Heart right ventricle (tissue), 16 donors: ENCODE results near the gene PCDHGB6. TPM values are rescaled to one million over a fixed set of nuclear protein-coding genes. Genes with fewer than 3 reads are reported as not detected.
A peak's percentile ranks its signal among the peaks of the same experiment; 100 is the strongest.

Source experiments
- ATAC-seq, 8 donors: fragments of 200-7000 bp; cut with Tn5 transposase; one replicate each; pipeline ENCODE4 v1.9.1; 2020; ENCODE audit warnings: mild to moderate bottlenecking in 8 of 8, moderate library complexity in 8 of 8, moderate number of reproducible peaks in 1 of 8
- DNase-seq, 2 donors: peaks; one replicate each; pipeline ENCODE4 v3.0.0-alpha.2; 2020
- H3K27ac ChIP-seq, 10 donors: fragments of 200-600 bp; sonication (generic) in 2 of 10; one replicate each; pipeline versions ENCODE4 v1.5.0 to v1.8.0; 2020 to 2022; ENCODE audit warnings: mild to moderate bottlenecking in 3 of 10
- H3K27me3 ChIP-seq, 7 donors: fragments of 200-600 bp; one replicate each; pipeline ENCODE4 v1.8.0; 2021 to 2022; ENCODE audit warnings: mild to moderate bottlenecking in 2 of 7
- H3K36me3 ChIP-seq, 9 donors: fragments of 200-600 bp; sonication (generic) in 1 of 9; one replicate each; pipeline versions ENCODE4 v1.5.0 to v1.8.0; 2020 to 2022; ENCODE audit warnings: mild to moderate bottlenecking in 2 of 9
- H3K4me1 ChIP-seq, 9 donors: fragments of 200-600 bp; sonication (generic) in 1 of 9; one replicate each; pipeline versions ENCODE4 v1.5.0 to v1.8.0; 2020 to 2022; ENCODE audit warnings: mild to moderate bottlenecking in 4 of 9
- H3K4me3 ChIP-seq, 10 donors: fragments of 200-600 bp; sonication (generic) in 2 of 10; one replicate each; pipeline versions ENCODE4 v1.5.0 to v1.8.0; 2020 to 2022; ENCODE audit warnings: mild to moderate bottlenecking in 7 of 10, moderate library complexity in 2 of 10
- H3K9me3 ChIP-seq, 11 donors: fragments of 200-600 bp in 10 of 11; sonication (generic) in 2 of 11; one replicate each; pipeline versions ENCODE4 v1.5.0 to v1.8.0; 2013 to 2022; ENCODE audit warnings: mild to moderate bottlenecking in 2 of 11, control low read depth in 1 of 11, moderate library complexity in 1 of 11
- CTCF ChIP-seq, 9 donors: fragments of 200-600 bp; sonication (generic) in 2 of 9; IDR thresholded peaks; one replicate each; pipeline versions ENCODE4 v1.5.0 to v1.8.0; 2021 to 2022; ENCODE audit warnings: antibody characterized with exemption in 9 of 9, mild to moderate bottlenecking in 5 of 9, moderate library complexity in 1 of 9
- WGBS, 2 donors: extraction: QIAGEN DNeasy Blood & Tissue Kit; methylation state at CpG; one replicate each; pipeline ENCODE4 v1.1.7; 2013; ENCODE audit warnings: inconsistent platforms in 1 of 2; 5-methylcytosine and 5-hydroxymethylcytosine counted together
- intact Hi-C, 10 donors: fragments of 100-400 bp; cut with DNase I; formaldehyde crosslinking; loops; one replicate each; pipeline versions ENCODE4 v1.11.1 to v1.14.2; 2022
- polyA plus RNA-seq, 2 donors: library from polyadenylated mRNA; stranded (reverse); fragments of 200-250 nt; gene quantifications; one replicate each; pipeline ENCODE4 v1.2.3, GENCODE V29; 2013
- total RNA-seq, 10 donors: library from RNA; stranded (reverse); fragmentation: NEBNext Ultra II Directional in 3 of 10; extraction: Animal tissue kit (Norgen Biotek cat#: 25700) in 3 of 10; gene quantifications; one replicate each; pipeline versions ENCODE4 v1.2.1 to v1.2.4, GENCODE V29; 2021 to 2023
- donor health status: Arrhythmogenic right ventricular cardiomyopathy.
- donor health status: ischemic (EF 13 %, LVEDD 7.1; RV severe dilation, severe dysfunction).
- donor health status: healthy with polysubstance abuse.
- donor health status: DM: no; HTN: yes; CAD: no.
- donor health status: DM: no; HTN: no; CAD: no.
- donor health status: ischemic (EF 25% LVEDD 6.9; RV normal size, moderate dysfunction).
- donor health status: ischemic (EF 25% LVEDD 5.7; RV mildly dilated, moderate dysfunction).
- donor health status: healthy.
- donor health status: DM: yes; HTN: yes; CAD: no.
- donor health status: Ischemic cardiomyopathy.
- donor health status: ischemic (EF 35%, LVEDD 5.7; RV mildly dilated, moderate dysfunction).
- donor health status: nonischemic (EF 11% LVEDD 7.7; RV severe dilation, severe dysfunction).
- donor health status: DM: yes; HTN: yes; CAD: no.
- donor health status: PGD.
- donor health status: ischemic (EF 29% LVEDD 5.4; RV normal size, mild dysfunction).
- donor health status: nonischemic (EF 23%, LVEDD 6.1; RV moderate dilation, normal function).

PCDHGB6 gene
- total and polyA plus RNA-seq, 12 donors, result 1.1 to 10.2 (median 6.4) TPM

DNA sequence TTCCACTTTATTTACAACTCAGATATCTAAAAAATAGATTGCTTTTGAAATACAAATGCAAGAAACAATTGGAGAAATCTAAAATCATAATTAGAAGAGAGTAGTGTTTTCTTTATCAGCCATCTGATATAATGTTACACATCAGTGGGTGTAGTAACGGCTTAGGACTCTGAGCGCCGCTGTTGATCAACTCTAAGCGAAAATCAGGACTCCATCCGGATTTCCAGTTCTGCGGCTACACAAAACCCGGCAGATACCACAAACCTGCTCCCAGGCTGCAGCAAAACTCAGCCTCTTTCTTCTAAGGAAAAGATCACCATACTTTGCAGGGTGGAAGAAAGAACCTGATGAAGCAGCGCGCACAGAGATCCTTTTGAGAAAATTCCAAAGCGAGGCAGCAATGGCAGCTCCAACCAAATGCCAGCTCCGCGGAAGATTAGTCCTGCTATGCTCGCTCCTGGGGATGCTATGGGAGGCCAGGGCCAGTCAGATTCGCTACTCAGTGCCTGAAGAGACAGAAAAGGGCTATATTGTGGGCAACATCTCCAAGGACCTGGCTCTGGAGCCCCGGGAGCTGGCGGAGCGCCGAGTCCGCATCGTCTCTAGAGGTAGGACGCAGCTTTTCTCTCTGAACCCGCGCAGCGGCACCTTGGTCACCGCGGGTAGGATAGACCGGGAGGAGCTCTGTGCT is 5.1 kb upstream of the PCDHGB6 start, which contains the start of gene PCDHGA9:
PCDHGA9 (plus strand) TSS at position 226 of the 691 bp plus-strand sequence; CDS start at position 401, 175 bp downstream.
- ATAC-seq, result no peak
- peaks cover 0 to 45% (median 0%) of the 10 kb centered on the region in 9 donors for H3K36me3 ChIP-seq
- intact Hi-C loops, result loop anchor here in 1 of 10 donors (10.0 kb wide), 1 partner anchor 48 kb away; the partner anchor contains the start of genes PCDHGA4, PCDHGB1 and PCDHGB2
- 30 to 33% methylated on average over 27 of the region's 27 CpGs for WGBS, 2 donors
- peaks cover 0 to 85% (median 0%) of the 10 kb centered on the region in 7 donors for H3K27me3 ChIP-seq
- H3K27ac ChIP-seq, result no peak within 1 kb of the TSS
- peak within 1 kb of the TSS in 5 of 10 donors; percentile 10 to 32 (median 21) for H3K4me3 ChIP-seq
- H3K9me3 ChIP-seq, result peaks cover 0 to 96% (median 56%) of the 10 kb centered on the region in 11 donors
- peak in 6 of 9 donors; percentile 6 to 36 (median 22) for TF ChIP-seq CTCF (IDR thresholded peaks at IDR 0.05)
- no peak for DNase-seq
- H3K4me1 ChIP-seq, result peaks cover 0 to 5% (median 0%) of the 10 kb centered on the region in 9 donors

GRCh38 chr5:141403387-141403786 is 4.4 kb upstream of the PCDHGB6 start:
- peaks cover 0 to 100% (median 63%) of the 10 kb centered on the region in 11 donors for H3K9me3 ChIP-seq
- H3K4me1 ChIP-seq, result peaks cover 0 to 5% (median 0%) of the 10 kb centered on the region in 9 donors
- 37 to 38% methylated on average over 22 of the region's 22 CpGs for WGBS, 2 donors
- TF ChIP-seq CTCF (IDR thresholded peaks at IDR 0.05), result no peak
- peaks cover 0 to 89% (median 0%) of the 10 kb centered on the region in 7 donors for H3K27me3 ChIP-seq
- intact Hi-C loops, result loop anchor here in 1 of 10 donors (10.0 kb wide), 1 partner anchor 49 kb away; the partner anchor contains the start of genes PCDHGA4, PCDHGB1 and PCDHGB2
- ATAC-seq, result no peak
- H3K27ac ChIP-seq, result no peak overlapping the region
- DNase-seq, result no peak
- peaks cover 0 to 51% (median 0%) of the 10 kb centered on the region in 9 donors for H3K36me3 ChIP-seq
- peak overlapping the region in 3 of 10 donors; percentile 10 to 32 (median 21) for H3K4me3 ChIP-seq

DNA sequence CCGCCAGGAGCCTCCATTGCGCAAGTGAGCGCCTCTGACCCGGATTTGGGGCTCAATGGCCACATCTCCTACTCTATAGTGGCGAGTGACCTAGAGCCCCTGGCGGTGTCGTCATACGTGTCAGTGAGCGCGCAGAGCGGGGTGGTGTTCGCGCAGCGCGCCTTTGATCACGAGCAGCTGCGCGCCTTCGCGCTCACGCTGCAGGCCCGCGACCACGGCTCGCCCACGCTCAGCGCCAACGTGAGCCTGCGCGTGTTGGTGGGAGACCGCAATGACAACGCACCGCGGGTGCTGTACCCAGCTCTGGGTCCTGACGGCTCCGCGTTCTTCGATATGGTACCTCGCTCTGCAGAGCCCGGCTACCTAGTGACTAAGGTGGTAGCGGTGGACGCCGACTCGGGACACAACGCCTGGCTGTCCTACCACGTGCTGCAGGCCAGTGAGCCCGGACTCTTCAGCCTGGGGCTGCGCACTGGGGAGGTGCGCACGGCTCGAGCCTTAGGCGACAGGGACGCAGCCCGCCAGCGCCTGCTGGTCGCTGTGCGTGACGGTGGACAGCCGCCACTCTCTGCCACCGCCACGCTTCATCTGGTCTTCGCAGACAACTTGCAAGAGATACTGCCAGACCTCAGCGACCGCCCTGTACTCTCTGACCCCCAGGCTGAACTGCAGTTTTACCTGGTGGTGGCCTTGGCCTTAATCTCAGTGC is 1.9 kb downstream of the PCDHGB6 start:
- no peak for TF ChIP-seq CTCF (IDR thresholded peaks at IDR 0.05)
- DNase-seq (no peak), ATAC-seq (peak in 1 of 8 donors; percentile 29)
- intact Hi-C loops, result loop anchor here in 4 of 10 donors (5.0 to 10.0 kb wide), 6 partner anchors 55 to 195 kb away; partner anchors contain the start of genes PCDHB13 (in 1 of the 4), PCDHGA4 (in 1 of the 4), PCDHGB1 (in 1 of the 4) and PCDHGB2 (in 1 of the 4)
- Histone ChIP-seq H3K9me3 (peaks cover 0 to 100% (median 48%) of the 10 kb centered on the region in 11 donors), H3K36me3 (peaks cover 0 to 75% (median 0%) of the 10 kb centered on the region in 9 donors), H3K27me3 (peaks cover 0 to 95% (median 0%) of the 10 kb centered on the region in 7 donors), H3K27ac (no peak overlapping the region), H3K4me3 (no peak overlapping the region), H3K4me1 (peaks cover 0 to 15% (median 0%) of the 10 kb centered on the region in 9 donors)
- WGBS, 2 donors, result 30 to 34% methylated on average over 64 of the region's 64 CpGs

DNA sequence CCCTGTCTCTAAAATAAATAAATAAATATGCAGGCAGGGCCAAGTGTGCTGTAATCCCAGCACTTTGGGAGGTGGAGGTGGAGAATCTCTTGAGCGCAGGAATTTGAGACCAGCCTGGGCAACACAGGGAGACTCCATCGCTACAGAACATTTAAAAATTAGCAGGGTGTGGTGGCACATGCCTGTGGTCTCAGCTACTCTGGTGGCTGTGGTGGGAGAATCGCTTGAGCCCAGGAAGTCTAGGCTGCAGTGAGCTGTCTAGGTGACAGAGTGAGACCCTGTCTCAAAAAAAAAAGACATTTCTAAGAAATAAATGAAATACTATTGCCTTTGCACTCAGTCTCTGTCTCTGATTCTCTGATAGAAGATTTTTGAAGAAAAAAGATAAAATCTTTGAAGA is 3.8 kb downstream of the PCDHGB6 start:
- peaks cover 0 to 100% (median 54%) of the 10 kb centered on the region in 11 donors for H3K9me3 ChIP-seq
- ATAC-seq, result no peak

More for the DNA sequence above, 3.8 kb downstream of the PCDHGB6 start:
- DNase-seq, result no peak
- Histone ChIP-seq H3K4me1 (peaks cover 0 to 15% (median 0%) of the 10 kb centered on the region in 9 donors), H3K27ac (no peak overlapping the region), H3K4me3 (no peak overlapping the region), H3K27me3 (peaks cover 0 to 96% (median 0%) of the 10 kb centered on the region in 7 donors), H3K36me3 (peaks cover 0 to 66% (median 0%) of the 10 kb centered on the region in 9 donors)
- TF ChIP-seq CTCF (IDR thresholded peaks at IDR 0.05), result no peak
- 74 to 75% methylated on average over 3 of the region's 3 CpGs for WGBS, 2 donors
- intact Hi-C loops, result loop anchor here in 4 of 10 donors (5.0 to 10.0 kb wide), 4 partner anchors 113 to 197 kb away; partner anchors contain the start of gene PCDHB13 (in 1 of the 4)
